CD14-positive monocyte (primary cell): ENCODE results near the gene PCBP3. TPM values are rescaled to one million over a fixed set of nuclear protein-coding genes. Genes with fewer than 3 reads are reported as not detected.

Experiments used
- DNase-seq, 3 donors: peaks; one replicate each; pipeline ENCODE4 v3.0.0-alpha.2; 2011 to 2022
- H2AFZ ChIP-seq: 2 replicates; pipeline ENCODE4 v1.6.0; 2012; ENCODE audit warnings: mild to moderate bottlenecking, low read depth, low read length, inconsistent platforms; ENCODE audit not compliant: insufficient read depth, poor library complexity, severe bottlenecking
- H3K27ac ChIP-seq, 2 donors: 1 replicate in 1 of 2; 2 replicates in 1 of 2; pipeline ENCODE4 v1.5.1; 2012 to 2013; ENCODE audit warnings: low read length in 2 of 2, control low read depth in 1 of 2, inconsistent platforms in 1 of 2, low read depth in 1 of 2, mild to moderate bottlenecking in 1 of 2
- H3K27me3 ChIP-seq, 2 donors: one replicate each; pipeline versions ENCODE4 v1.6.0 to v1.6.1; 2011 to 2013; ENCODE audit warnings: low read length in 2 of 2; ENCODE audit not compliant: control insufficient read depth in 2 of 2, insufficient read depth in 2 of 2
- H3K36me3 ChIP-seq, 2 donors: replicated peaks in 1 of 2; 1 replicate in 1 of 2; 2 replicates in 1 of 2; pipeline versions ENCODE4 v1.5.1 to v1.6.1; 2012 to 2013; ENCODE audit warnings: low read length in 2 of 2, control low read depth in 1 of 2, inconsistent platforms in 1 of 2, mild to moderate bottlenecking in 1 of 2; ENCODE audit not compliant: insufficient read depth in 2 of 2, control insufficient read depth in 1 of 2
- H3K4me1 ChIP-seq, 2 donors: 1 replicate in 1 of 2; 2 replicates in 1 of 2; pipeline versions ENCODE4 v1.5.1 to v1.6.1; 2012 to 2013; ENCODE audit warnings: low read length in 2 of 2, control low read depth in 1 of 2, inconsistent platforms in 1 of 2, mild to moderate bottlenecking in 1 of 2, moderate library complexity in 1 of 2; ENCODE audit not compliant: insufficient read depth in 2 of 2, control insufficient read depth in 1 of 2
- H3K4me2 ChIP-seq: replicated peaks from 2 replicates; pipeline ENCODE3; 2012; ENCODE audit warnings: low read length, moderate library complexity, mild to moderate bottlenecking; ENCODE audit not compliant: poor library complexity, severe bottlenecking; ENCODE audit errors: extremely low read depth
- H3K4me3 ChIP-seq, 3 experiments: fragments of 200-600 bp in 1 of 3; sonication (generic) in 1 of 3; replicated peaks in 1 of 3; 1 replicate in 2 of 3; 2 replicates in 1 of 3; pipeline ENCODE4 v1.5.1; 2011 to 2013; ENCODE audit warnings: low read length in 3 of 3, mild to moderate bottlenecking in 3 of 3, control low read depth in 2 of 3, low read depth in 2 of 3, inconsistent platforms in 1 of 3, moderate library complexity in 1 of 3
- H3K79me2 ChIP-seq: 2 replicates; pipeline ENCODE4 v1.6.0; 2012; ENCODE audit warnings: mild to moderate bottlenecking, control low read depth, inconsistent platforms, low read length, moderate library complexity; ENCODE audit not compliant: insufficient read depth
- H3K9ac ChIP-seq: 2 replicates; pipeline ENCODE4 v1.6.0; 2017; ENCODE audit warnings: low read length, mild to moderate bottlenecking; ENCODE audit not compliant: insufficient read depth, poor library complexity, severe bottlenecking
- H3K9me3 ChIP-seq, 2 donors: replicated peaks in 1 of 2; 1 replicate in 1 of 2; 2 replicates in 1 of 2; pipeline versions ENCODE4 v1.5.1 to v1.6.1; 2012 to 2013; ENCODE audit warnings: low read length in 2 of 2, control low read depth in 1 of 2; ENCODE audit not compliant: control insufficient read depth in 1 of 2, insufficient read depth in 1 of 2
- H4K20me1 ChIP-seq: 2 replicates; pipeline ENCODE4 v1.6.0; 2012; ENCODE audit warnings: mild to moderate bottlenecking, low read length, control low read depth, moderate library complexity; ENCODE audit not compliant: insufficient read depth
- H3K27ac Mint-ChIP-seq, 7 donors: one replicate each; pipeline ENCODE4 v1.8.0; 2020; ENCODE audit warnings: mild to moderate bottlenecking in 7 of 7, mixed read lengths in 7 of 7, moderate library complexity in 6 of 7, inconsistent platforms in 2 of 7
- H3K27me3 Mint-ChIP-seq, 3 donors: one replicate each; pipeline ENCODE4 v1.8.0; 2021 to 2022; ENCODE audit warnings: low read depth in 3 of 3, mild to moderate bottlenecking in 3 of 3, mixed read lengths in 3 of 3, moderate library complexity in 3 of 3, inconsistent platforms in 1 of 3
- H3K36me3 Mint-ChIP-seq, 2 donors: one replicate each; pipeline ENCODE4 v1.8.0; 2020; ENCODE audit warnings: mixed read lengths in 2 of 2, inconsistent platforms in 1 of 2, mild to moderate bottlenecking in 1 of 2
- H3K4me1 Mint-ChIP-seq: one replicate; pipeline ENCODE4 v1.8.0; 2020; ENCODE audit warnings: mild to moderate bottlenecking, mixed read lengths
- H3K4me3 Mint-ChIP-seq, 2 donors: one replicate each; pipeline ENCODE4 v1.8.0; 2020; ENCODE audit warnings: mild to moderate bottlenecking in 2 of 2, mixed read lengths in 2 of 2, moderate library complexity in 1 of 2
- H3K9me3 Mint-ChIP-seq, 7 donors: one replicate each; pipeline ENCODE4 v1.8.0; 2020 to 2022; ENCODE audit warnings: mixed read lengths in 7 of 7, mild to moderate bottlenecking in 6 of 7, moderate library complexity in 6 of 7, inconsistent platforms in 2 of 7
- WGBS: methylation state at CpG from one replicate; pipeline ENCODE4 v1.1.5; 2013; ENCODE audit warnings: missing lambda C conversion rate; ENCODE audit not compliant: insufficient coverage; 5-methylcytosine and 5-hydroxymethylcytosine counted together
- intact Hi-C, 2 donors: fragments of 100-400 bp; cut with micrococcal nuclease; formaldehyde crosslinking; loops; one replicate each; pipeline versions ENCODE4 v1.15.0 to v1.15.1; 2023
- polyA plus RNA-seq, 3 donors: library from polyadenylated mRNA; depleted of rRNA in 1 of 3; unstranded in 2 of 3; stranded (reverse) in 1 of 3; fragments of 300-500 nt in 2 of 3; fragments of >200 nt in 1 of 3; fragmentation: Illumina TruSeq in 2 of 3; gene quantifications; 1 replicate in 2 of 3; 2 replicates in 1 of 3; pipeline ENCODE4 v1.2.3, GENCODE V29; 2012 to 2021
- TF ChIP-seq, protein P1 (sequence below): fragments of 200-600 bp; IDR thresholded peaks from one replicate; pipeline ENCODE4 v1.8.0; 2022; ENCODE audit warnings: antibody characterized with exemption, mild to moderate bottlenecking

Gene PCBP3
- polyA plus RNA-seq, 3 donors = 0.34 to 0.49 TPM; not detected in 1

DNA sequence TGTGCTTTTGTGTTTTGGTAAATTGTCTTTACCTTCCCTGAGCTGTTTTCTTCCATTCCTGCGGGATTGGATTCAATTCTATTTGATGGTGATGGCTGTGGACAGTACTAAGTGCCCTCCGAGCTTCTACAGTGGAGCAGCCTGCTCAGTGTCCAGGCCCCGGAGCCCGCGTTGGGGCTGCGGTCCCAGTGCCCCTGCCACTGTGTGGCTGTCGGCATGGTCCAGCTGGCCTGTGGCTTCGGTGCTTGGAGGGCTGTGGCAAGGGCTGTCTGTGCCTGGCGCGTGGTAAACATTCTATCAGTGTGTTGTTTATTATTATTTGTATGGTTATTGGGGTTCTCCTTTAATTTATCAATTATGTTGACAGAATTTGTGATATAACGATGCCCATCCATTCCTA lies 228.9 kb downstream of the PCBP3 start:
- no peak overlapping the region for H3K9ac ChIP-seq
- no peaks in the 10 kb centered on the region for H3K9me3 ChIP-seq
- TF ChIP-seq, protein P1, sequence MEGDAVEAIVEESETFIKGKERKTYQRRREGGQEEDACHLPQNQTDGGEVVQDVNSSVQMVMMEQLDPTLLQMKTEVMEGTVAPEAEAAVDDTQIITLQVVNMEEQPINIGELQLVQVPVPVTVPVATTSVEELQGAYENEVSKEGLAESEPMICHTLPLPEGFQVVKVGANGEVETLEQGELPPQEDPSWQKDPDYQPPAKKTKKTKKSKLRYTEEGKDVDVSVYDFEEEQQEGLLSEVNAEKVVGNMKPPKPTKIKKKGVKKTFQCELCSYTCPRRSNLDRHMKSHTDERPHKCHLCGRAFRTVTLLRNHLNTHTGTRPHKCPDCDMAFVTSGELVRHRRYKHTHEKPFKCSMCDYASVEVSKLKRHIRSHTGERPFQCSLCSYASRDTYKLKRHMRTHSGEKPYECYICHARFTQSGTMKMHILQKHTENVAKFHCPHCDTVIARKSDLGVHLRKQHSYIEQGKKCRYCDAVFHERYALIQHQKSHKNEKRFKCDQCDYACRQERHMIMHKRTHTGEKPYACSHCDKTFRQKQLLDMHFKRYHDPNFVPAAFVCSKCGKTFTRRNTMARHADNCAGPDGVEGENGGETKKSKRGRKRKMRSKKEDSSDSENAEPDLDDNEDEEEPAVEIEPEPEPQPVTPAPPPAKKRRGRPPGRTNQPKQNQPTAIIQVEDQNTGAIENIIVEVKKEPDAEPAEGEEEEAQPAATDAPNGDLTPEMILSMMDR = no peak
- intact Hi-C loops = no loop called here
- no peaks in the 10 kb centered on the region for H3K36me3 ChIP-seq
- no peaks in the 10 kb centered on the region for H3K27me3 ChIP-seq
- no peak overlapping the region for H3K27ac Mint-ChIP-seq
- no peak overlapping the region for H3K27ac ChIP-seq
- H3K27me3 Mint-ChIP-seq = peaks cover 2 to 4% (median 3%) of the 10 kb centered on the region in 3 donors
- no peaks in the 10 kb centered on the region for H3K4me1 Mint-ChIP-seq
- H3K4me3 Mint-ChIP-seq = no peak overlapping the region
- no peak overlapping the region for H3K4me3 ChIP-seq
- no peaks in the 10 kb centered on the region for H3K36me3 Mint-ChIP-seq
- no peak overlapping the region for H2AFZ ChIP-seq
- no peak overlapping the region for H3K4me2 ChIP-seq
- no peaks in the 10 kb centered on the region for H3K4me1 ChIP-seq
- no peak for DNase-seq
- H4K20me1 ChIP-seq = no peaks in the 10 kb centered on the region
- H3K79me2 ChIP-seq = no peaks in the 10 kb centered on the region
- WGBS = 98% methylated on average over 7 of the region's 11 CpGs
- H3K9me3 Mint-ChIP-seq = no peaks in the 10 kb centered on the region

GRCh38 chr21:45872902-45873301 lies 229.4 kb downstream of the PCBP3 start:
- 92% methylated on average over 9 of the region's 11 CpGs for WGBS
- no peaks in the 10 kb centered on the region for H3K36me3 Mint-ChIP-seq

More at GRCh38 chr21:45872902-45873301, 229.4 kb downstream of the PCBP3 start:
- H3K4me1 ChIP-seq = no peaks in the 10 kb centered on the region
- no peak for DNase-seq
- H3K9me3 ChIP-seq = no peaks in the 10 kb centered on the region
- no peak overlapping the region for H2AFZ ChIP-seq
- TF ChIP-seq, protein P1 = no peak
- no peaks in the 10 kb centered on the region for H3K9me3 Mint-ChIP-seq
- H3K4me3 Mint-ChIP-seq = no peak overlapping the region
- H3K27me3 ChIP-seq = no peaks in the 10 kb centered on the region
- H3K27ac ChIP-seq = no peak overlapping the region
- H3K27me3 Mint-ChIP-seq = peaks cover 2 to 4% (median 3%) of the 10 kb centered on the region in 3 donors
- no peaks in the 10 kb centered on the region for H3K4me1 Mint-ChIP-seq
- H4K20me1 ChIP-seq = no peaks in the 10 kb centered on the region
- no peak overlapping the region for H3K4me2 ChIP-seq
- H3K79me2 ChIP-seq = no peaks in the 10 kb centered on the region
- no peaks in the 10 kb centered on the region for H3K36me3 ChIP-seq
- H3K4me3 ChIP-seq = no peak overlapping the region
- intact Hi-C loops = no loop called here
- H3K27ac Mint-ChIP-seq = no peak overlapping the region
- no peak overlapping the region for H3K9ac ChIP-seq
